Uterus (tissue), 4 donors: ENCODE results near the gene SALL2. TPM values are rescaled to one million over a fixed set of nuclear protein-coding genes. Genes with fewer than 3 reads are reported as not detected.

ENCODE experiments used
- DNase-seq, 2 donors: peaks; one replicate each; pipeline ENCODE4 v3.0.0-alpha.2; 2019 to 2020
- H3K27ac ChIP-seq, 2 donors: fragments of 200-600 bp; sonication (generic); 1 replicate in 1 of 2; 2 replicates in 1 of 2; pipeline ENCODE4 v1.5.1; 2016 to 2018
- H3K27me3 ChIP-seq, 2 donors: fragments of 200-600 bp; sonication (generic); one replicate each; pipeline ENCODE4 v1.5.1; 2018 to 2019; ENCODE audit warnings: control low read depth in 1 of 2
- H3K36me3 ChIP-seq, 2 donors: fragments of 200-600 bp; sonication (generic); one replicate each; pipeline ENCODE4 v1.5.1; 2019; ENCODE audit warnings: control low read depth in 1 of 2
- H3K4me1 ChIP-seq, 2 donors: fragments of 200-600 bp; sonication (generic); one replicate each; pipeline ENCODE4 v1.5.1; 2018 to 2019; ENCODE audit warnings: control low read depth in 1 of 2
- H3K4me3 ChIP-seq, 2 donors: fragments of 200-600 bp; sonication (generic); 1 replicate in 1 of 2; 2 replicates in 1 of 2; pipeline ENCODE4 v1.5.1; 2018 to 2019; ENCODE audit warnings: mild to moderate bottlenecking in 1 of 2
- H3K9me3 ChIP-seq, 2 donors: fragments of 200-600 bp; sonication (generic); one replicate each; pipeline ENCODE4 v1.5.1; 2019; ENCODE audit warnings: control low read depth in 1 of 2
- CTCF ChIP-seq, 4 experiments: fragments of 200-600 bp in 2 of 4; fragments of 450-650 bp in 2 of 4; sonication (generic) in 2 of 4; IDR thresholded peaks; one replicate each; pipeline ENCODE4 v1.5.1; 2016 to 2019; ENCODE audit warnings: antibody characterized with exemption in 4 of 4, mild to moderate bottlenecking in 2 of 4, moderate library complexity in 1 of 4
- POLR2A ChIP-seq, 2 donors: fragments of 450-650 bp; IDR thresholded peaks; one replicate each; pipeline ENCODE4 v1.6.1; 2016; ENCODE audit warnings: antibody characterized with exemption in 2 of 2, mild to moderate bottlenecking in 1 of 2, moderate library complexity in 1 of 2
- intact Hi-C: fragments of 100-400 bp; cut with DNase I; formaldehyde crosslinking; loops from one replicate; pipeline ENCODE4 v1.15.1; 2023; ENCODE audit warnings: low total_unique reads
- total RNA-seq, 4 donors: library from RNA; depleted of rRNA in 3 of 4; stranded (reverse); fragments of >200 nt in 3 of 4; gene quantifications; one replicate each; pipeline versions ENCODE4 v1.1.0 to v1.2.4, GENCODE V29; 2014 to 2023
- donor health status: DM: yes; HTN: yes; CAD: no.

SALL2 gene
- total RNA-seq, 4 donors from 2014 or later: 0.26 to 28.8 (median 10.4) TPM

DNA sequence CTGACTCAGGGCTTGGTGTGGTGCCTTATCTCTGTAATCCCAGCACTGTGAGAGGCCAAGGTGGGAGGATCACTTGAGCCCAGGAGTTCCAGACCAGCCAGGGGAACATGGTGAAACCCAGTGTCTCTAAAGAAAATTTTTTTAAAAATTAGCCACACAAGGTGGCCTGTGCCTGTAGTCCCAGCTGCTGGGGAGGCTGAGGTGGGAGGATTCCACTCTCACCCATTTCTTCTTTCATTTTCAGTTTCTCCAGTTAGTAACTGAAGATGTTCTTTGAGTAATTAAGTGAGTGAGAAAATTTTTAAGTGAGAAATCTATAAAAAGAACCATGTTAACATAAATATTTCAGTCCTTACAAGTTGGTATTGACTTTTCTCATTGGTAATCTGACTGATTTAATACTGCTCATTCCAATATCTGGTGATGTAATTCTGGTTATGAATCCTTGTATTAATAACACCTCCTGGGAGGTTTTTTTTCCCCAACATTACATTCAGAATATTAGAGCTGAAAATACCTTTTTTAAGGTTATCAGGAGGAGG lies 21.1 kb downstream of the SALL2 start:
- H3K4me3 ChIP-seq: no peak overlapping the region
- TF ChIP-seq CTCF (IDR thresholded peaks at IDR 0.05) (no peak), POLR2A (IDR thresholded peaks at IDR 0.05) (no peak)
- H3K36me3 ChIP-seq: no peaks in the 10 kb centered on the region
- no peak overlapping the region for H3K27ac ChIP-seq
- H3K9me3 ChIP-seq: no peaks in the 10 kb centered on the region
- H3K27me3 ChIP-seq: no peaks in the 10 kb centered on the region
- H3K4me1 ChIP-seq: no peaks in the 10 kb centered on the region
- no peak for DNase-seq
- intact Hi-C loops: no loop called here

GRCh38 chr14:21503376-21503775 lies 22.8 kb downstream of the SALL2 start:
- Histone ChIP-seq H3K9me3 (no peaks in the 10 kb centered on the region), H3K4me1 (no peaks in the 10 kb centered on the region), H3K36me3 (no peaks in the 10 kb centered on the region), H3K4me3 (no peak overlapping the region), H3K27ac (no peak overlapping the region), H3K27me3 (no peaks in the 10 kb centered on the region)
- no peak for TF ChIP-seq POLR2A (IDR thresholded peaks at IDR 0.05)
- no peak for TF ChIP-seq CTCF (IDR thresholded peaks at IDR 0.05)
- intact Hi-C loops: no loop called here
- no peak for DNase-seq

DNA sequence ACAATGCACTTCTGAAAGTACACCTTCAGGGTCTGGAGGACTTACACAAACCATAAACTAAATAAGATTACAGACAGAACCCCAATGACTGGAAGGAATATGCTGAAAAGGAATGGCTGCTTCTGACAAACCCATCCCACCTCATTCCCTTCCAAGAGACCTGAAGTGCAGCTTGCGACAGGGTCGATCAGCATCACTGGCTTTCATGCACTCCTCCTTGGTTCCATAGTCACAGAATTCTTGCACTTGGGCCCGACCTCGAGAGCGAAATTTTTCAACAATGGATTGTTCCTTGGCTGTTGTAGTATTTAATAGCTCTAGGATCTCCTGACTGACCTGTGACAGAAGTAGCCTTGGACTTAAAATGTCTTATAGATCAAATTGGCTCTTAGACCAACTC lies 24.6 kb downstream of the SALL2 start:
- intact Hi-C loops: no loop called here
- Histone ChIP-seq H3K36me3 (no peaks in the 10 kb centered on the region), H3K4me3 (no peak overlapping the region), H3K27ac (no peak overlapping the region), H3K4me1 (no peaks in the 10 kb centered on the region), H3K9me3 (no peaks in the 10 kb centered on the region), H3K27me3 (no peaks in the 10 kb centered on the region)
- TF ChIP-seq CTCF (IDR thresholded peaks at IDR 0.05) (no peak), POLR2A (IDR thresholded peaks at IDR 0.05) (no peak)
- DNase-seq: no peak

GRCh38 chr14:21498540-21499526 lies 27.3 kb downstream of the SALL2 start:
- Histone ChIP-seq H3K27ac (peak overlapping the region in 1 of 2 donors; percentile 16), H3K4me3 (no peak overlapping the region), H3K9me3 (no peaks in the 10 kb centered on the region), H3K27me3 (no peaks in the 10 kb centered on the region), H3K4me1 (no peaks in the 10 kb centered on the region), H3K36me3 (no peaks in the 10 kb centered on the region)
- no peak for DNase-seq
- intact Hi-C loops: no loop called here
- no peak for TF ChIP-seq POLR2A (IDR thresholded peaks at IDR 0.05)
- peak; percentile 29 to 52 (median 42) for TF ChIP-seq CTCF (IDR thresholded peaks at IDR 0.05)

DNA sequence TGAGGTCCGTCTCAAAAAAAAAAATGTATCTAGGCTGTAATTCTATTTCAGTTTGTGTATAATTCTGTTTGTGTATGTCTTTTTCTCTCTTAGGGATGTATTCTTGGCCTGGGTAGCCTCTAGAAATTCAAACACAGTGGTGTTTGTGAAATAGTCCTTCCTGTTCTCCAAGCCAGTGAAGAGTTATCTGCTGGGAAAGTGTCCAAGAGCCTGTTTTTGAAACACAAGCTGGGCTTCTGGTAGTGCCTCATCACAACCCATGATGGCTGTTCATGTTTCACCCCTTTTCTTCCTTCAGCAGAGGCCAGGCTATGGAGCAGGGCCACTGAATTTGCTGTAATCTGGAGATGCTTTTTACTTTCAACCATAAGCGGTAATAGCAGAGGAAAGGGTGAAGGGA lies 29.7 kb downstream of the SALL2 start:
- Histone ChIP-seq H3K27ac (no peak overlapping the region), H3K4me3 (no peak overlapping the region), H3K9me3 (no peaks in the 10 kb centered on the region), H3K4me1 (no peaks in the 10 kb centered on the region), H3K36me3 (no peaks in the 10 kb centered on the region), H3K27me3 (no peaks in the 10 kb centered on the region)
- intact Hi-C loops: no loop called here
- DNase-seq: no peak
- no peak for TF ChIP-seq CTCF (IDR thresholded peaks at IDR 0.05)
- TF ChIP-seq POLR2A (IDR thresholded peaks at IDR 0.05): no peak
